SK-N-SH treated with all-trans-retinoic acid at 6 μM for 48 hours (cell line): ENCODE results near the gene CETN2.

ENCODE experiments used
- ARNTL ChIP-seq: fragments of 450-650 bp; formaldehyde crosslinking; IDR thresholded peaks from 2 replicates; pipeline ENCODE4 v1.5.0; 2020; ENCODE audit warnings: low read depth, mild to moderate bottlenecking, moderate library complexity, borderline replicate concordance
- BACH2 ChIP-seq: fragments of 250-450 bp; sonication (Bioruptor Pico); IDR thresholded peaks from 2 replicates; pipeline ENCODE4 v1.9.0; 2021; ENCODE audit warnings: mild to moderate bottlenecking, borderline replicate concordance
- ISL1 ChIP-seq: fragments of 250-450 bp; sonication (Bioruptor Pico); IDR thresholded peaks from 2 replicates; pipeline ENCODE4 v2.1.2; 2022; ENCODE audit warnings: mild to moderate bottlenecking, moderate library complexity
- ZC3H10 ChIP-seq: fragments of 250-450 bp; sonication (Bioruptor Pico); IDR thresholded peaks from 2 replicates; pipeline ENCODE4 v1.5.1; 2021; ENCODE audit warnings: mild to moderate bottlenecking, moderate library complexity
- ZFP30 ChIP-seq: fragments of 450-650 bp; formaldehyde crosslinking; IDR thresholded peaks from 2 replicates; pipeline ENCODE4 v1.5.0; 2022; ENCODE audit warnings: mild to moderate bottlenecking, moderate library complexity
- ZNF70 ChIP-seq: fragments of 450-650 bp; formaldehyde crosslinking; IDR thresholded peaks from 2 replicates; pipeline ENCODE4 v1.5.0; 2020; ENCODE audit warnings: mild to moderate bottlenecking, moderate library complexity
- TF ChIP-seq, protein P1 (sequence below): fragments of 250-450 bp; sonication (Bioruptor Pico); IDR thresholded peaks from 2 replicates; pipeline ENCODE4 v1.8.0; 2021; ENCODE audit warnings: low read depth, mild to moderate bottlenecking, moderate library complexity, borderline replicate concordance

DNA sequence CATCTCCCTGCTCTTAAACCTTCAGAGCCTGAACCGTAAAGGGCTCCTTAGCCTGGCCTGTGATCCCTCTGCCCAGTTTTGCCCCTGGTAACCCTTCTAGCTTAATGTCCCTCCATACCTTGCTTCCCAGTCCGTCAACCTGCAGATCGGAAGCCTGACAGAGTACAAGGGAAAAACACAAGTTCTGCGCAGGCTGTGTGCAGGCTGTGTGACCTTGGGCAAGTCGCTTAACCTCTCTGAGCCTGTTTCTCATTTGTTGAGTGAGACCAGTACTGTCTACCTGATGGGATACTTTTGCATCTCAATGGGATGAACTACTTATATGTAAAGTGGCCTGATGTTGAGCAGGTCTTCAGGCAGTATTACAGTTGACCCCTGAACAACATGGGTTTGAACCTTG lies 2.0 kb upstream of the CETN2 start:
- TF ChIP-seq ZC3H10 (CRISPR knock-in tag), result no peak
- no peak for TF ChIP-seq ZFP30 (CRISPR knock-in tag)
- no peak for TF ChIP-seq BACH2 (CRISPR knock-in tag)
- no peak for TF ChIP-seq ZNF70
- TF ChIP-seq, protein P1, sequence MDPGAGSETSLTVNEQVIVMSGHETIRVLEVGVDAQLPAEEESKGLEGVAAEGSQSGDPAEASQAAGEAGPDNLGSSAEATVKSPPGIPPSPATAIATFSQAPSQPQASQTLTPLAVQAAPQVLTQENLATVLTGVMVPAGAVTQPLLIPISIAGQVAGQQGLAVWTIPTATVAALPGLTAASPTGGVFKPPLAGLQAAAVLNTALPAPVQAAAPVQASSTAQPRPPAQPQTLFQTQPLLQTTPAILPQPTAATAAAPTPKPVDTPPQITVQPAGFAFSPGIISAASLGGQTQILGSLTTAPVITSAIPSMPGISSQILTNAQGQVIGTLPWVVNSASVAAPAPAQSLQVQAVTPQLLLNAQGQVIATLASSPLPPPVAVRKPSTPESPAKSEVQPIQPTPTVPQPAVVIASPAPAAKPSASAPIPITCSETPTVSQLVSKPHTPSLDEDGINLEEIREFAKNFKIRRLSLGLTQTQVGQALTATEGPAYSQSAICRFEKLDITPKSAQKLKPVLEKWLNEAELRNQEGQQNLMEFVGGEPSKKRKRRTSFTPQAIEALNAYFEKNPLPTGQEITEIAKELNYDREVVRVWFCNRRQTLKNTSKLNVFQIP (CRISPR knock-in tag), result no peak
- no peak for TF ChIP-seq ARNTL (CRISPR knock-in tag)
- no peak for TF ChIP-seq ISL1 (CRISPR knock-in tag)
